NCI-H460 (cell line): ENCODE data around the gene ESAM. TPM values are rescaled to one million over a fixed set of nuclear protein-coding genes. Genes with fewer than 3 reads are reported as not detected.

Experiments
- DNase-seq: peaks from one replicate; pipeline ENCODE4 v3.0.0-alpha.2; 2016; ENCODE audit warnings: low read depth; ENCODE audit errors: extremely low read depth
- polyA plus RNA-seq: library from polyadenylated mRNA; depleted of rRNA; stranded (reverse); fragments of >200 nt; gene quantifications from 2 replicates; pipeline ENCODE4 v1.2.3, GENCODE V29; 2014; cell fraction: nucleus; rRNA removed
- total RNA-seq: library from RNA; depleted of rRNA; stranded (reverse); fragments of >200 nt; shearing (Covaris generic); gene quantifications from 2 replicates; pipeline ENCODE4 v1.2.3, GENCODE V29; 2014; rRNA removed

The ESAM gene
- total RNA-seq = 0.15 and 0.23 TPM in 2 replicates
- 0.17 TPM in 1 of 2 replicates, not detected in the other for polyA plus RNA-seq

DNA sequence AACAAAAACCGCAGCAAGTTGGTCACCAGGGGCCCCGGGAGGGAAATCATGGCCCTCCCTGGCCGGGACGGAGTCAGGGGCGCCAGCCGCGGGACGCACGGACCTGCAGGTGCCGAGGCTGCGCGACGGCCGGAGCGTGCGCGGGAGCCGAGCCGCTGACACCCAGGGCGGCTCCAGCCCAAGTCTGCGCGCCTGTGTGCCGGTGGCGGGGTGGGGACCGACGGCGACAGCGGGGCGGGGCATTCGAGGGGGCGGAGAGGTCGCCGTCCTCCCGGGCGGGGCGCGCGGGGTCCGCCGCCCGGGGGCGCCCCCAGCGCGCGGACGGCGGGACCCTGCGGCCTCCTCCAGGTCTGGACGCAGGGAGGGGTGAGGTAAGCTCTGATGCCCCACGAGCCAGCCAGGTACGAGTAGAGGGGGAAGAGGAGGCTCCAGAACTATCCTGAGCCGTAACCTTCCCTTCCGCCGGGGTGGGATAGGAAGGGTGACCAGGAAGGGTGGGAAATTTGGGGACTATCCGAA is at the start of gene ESAM:
ESAM (minus strand) TSS at position 186 of the 519 bp plus-strand sequence; CDS start at position 50, 136 bp downstream.
- DNase-seq = no peak

- no peak for DNase-seq
Observed at GRCh38 chr11:124811399-124812125, 49.5 kb upstream of the ESAM start.

GRCh38 chr11:124807660-124808270 is 45.7 kb upstream of the ESAM start:
- DNase-seq = no peak

DNA sequence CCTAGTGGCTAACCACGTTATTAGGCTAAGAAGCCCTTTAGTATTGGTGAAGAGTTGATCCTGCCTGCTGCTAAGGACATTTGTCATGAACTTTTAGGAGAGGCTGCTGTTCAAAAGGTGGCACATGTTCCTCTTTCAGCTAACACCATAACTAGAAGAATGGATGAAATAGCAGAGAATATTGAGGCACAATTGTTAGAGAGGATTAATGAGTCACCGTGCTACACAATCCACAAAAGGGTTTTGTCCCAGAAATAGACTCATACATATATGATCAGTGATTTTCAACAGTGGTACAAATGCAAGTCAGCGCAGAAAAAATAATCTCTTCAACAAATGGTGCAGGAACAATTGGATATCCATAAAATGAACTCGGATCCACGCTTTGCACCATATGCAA is 45.1 kb upstream of the ESAM start:
- DNase-seq = no peak

- no peak for DNase-seq
Observed at GRCh38 chr11:124804884-124805283, 42.8 kb upstream of the ESAM start.

GRCh38 chr11:124801636-124802312 is 39.7 kb upstream of the ESAM start:
- DNase-seq = no peak

- DNase-seq = no peak
Observed at GRCh38 chr11:124801014-124801413, 38.9 kb upstream of the ESAM start.

DNA sequence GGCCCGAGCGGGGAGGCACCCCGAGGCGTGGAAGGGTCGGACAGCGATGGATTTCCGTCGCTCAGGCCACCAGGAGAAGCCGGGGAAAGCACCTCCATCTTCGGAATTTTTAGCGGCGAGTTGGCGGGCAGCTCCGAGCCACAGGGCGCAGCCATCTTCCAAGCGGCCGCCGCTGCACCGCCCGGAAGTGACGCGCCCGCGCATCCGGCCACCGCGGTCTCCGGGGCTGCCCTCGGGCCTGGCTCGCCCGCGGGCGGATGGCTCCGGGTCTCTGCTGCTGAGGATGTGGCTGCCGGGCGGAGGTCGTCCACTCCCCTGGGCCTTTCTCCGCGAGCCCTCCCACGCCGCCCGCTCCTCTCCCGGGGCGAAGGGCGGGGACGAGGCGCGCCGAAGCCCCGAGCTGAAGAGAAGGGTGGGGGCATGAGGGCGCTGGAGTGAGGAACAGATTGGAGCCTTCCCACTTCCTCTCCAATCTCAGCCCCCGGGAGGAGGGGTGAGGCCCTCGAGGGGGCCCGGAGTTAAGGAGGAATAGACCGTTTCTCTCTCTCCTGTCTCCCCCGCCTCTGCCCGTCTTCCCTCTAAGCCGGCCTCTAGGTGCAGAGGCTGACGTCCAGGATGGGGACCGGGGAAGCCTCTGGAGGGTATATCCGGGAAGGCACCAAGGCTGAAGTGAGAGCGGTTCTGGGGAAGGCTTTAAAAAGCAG is 38.3 kb upstream of the ESAM start, which contains the start of gene MSANTD2:
MSANTD2 (minus strand) TSS at position 181 of the 704 bp plus-strand sequence; CDS start at position 155, 26 bp downstream.
- peak; percentile 36 for DNase-seq

- no peak for DNase-seq
Observed at GRCh38 chr11:124799348-124800225, 37.5 kb upstream of the ESAM start.

- no peak for DNase-seq
Observed at GRCh38 chr11:124798991-124799347, 36.9 kb upstream of the ESAM start.

- DNase-seq = no peak
Observed at GRCh38 chr11:124796312-124796711, 34.2 kb upstream of the ESAM start.

DNA sequence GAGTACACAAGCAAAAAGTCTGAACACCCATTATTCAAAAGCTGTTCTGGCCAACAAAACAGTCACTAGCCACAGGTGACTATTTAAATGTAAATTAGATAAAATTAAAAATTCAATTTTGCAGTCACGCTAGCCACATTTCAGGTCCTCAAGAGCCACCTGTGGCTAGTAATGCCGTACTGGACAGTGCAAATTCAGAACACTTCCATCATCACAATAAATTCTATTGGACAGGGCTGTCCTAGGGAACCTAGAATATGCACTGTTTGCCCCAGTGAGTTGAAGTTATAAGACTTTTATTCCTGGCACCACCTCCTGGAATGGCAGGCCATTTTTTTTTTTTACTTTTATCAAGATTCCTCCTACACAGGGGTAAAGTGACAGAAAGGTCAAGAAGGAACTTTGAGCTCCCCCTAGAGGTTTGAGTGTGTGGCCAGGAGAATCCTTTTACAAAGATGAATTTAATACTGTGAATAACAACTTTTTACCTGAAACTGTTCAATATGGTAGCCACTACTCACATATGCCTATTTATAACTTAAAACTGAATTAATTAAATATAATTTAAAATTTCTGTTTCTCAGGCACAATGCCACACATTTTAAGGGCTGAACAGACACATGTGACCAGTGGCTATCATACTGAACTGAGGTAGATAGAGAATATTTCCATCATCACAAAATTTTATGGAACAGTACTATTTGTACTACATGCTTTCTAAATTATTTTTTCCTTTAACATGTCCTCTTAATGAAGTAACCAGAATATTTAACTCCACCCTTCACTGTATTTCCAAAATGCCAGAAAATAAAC is 31.6 kb upstream of the ESAM start:
- DNase-seq = peak; percentile 37

- DNase-seq = no peak
Observed at GRCh38 chr11:124791626-124792341, 29.7 kb upstream of the ESAM start.

- no peak for DNase-seq
Observed at GRCh38 chr11:124788521-124788920, 26.4 kb upstream of the ESAM start.

DNA sequence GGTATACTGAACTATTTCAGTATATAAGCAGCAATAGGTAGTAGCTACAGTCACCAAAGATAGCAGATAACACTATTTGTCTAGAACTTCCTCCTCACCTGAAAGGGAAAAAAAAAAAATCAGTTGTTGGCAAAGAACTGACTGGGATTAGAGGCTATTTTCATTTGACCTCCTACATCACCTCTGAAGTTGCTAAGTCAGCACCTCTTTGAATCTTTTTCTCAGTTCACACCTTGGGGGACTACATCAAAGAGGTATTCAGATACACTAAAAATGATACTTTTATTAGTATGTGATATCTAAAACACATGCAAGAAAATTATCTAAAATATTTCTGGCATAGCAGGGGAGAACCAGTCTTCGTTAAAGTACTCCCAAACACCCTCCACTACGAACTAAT is 22.0 kb upstream of the ESAM start:
- DNase-seq = no peak

GRCh38 chr11:124783002-124783401 is 20.9 kb upstream of the ESAM start:
- DNase-seq = no peak

DNA sequence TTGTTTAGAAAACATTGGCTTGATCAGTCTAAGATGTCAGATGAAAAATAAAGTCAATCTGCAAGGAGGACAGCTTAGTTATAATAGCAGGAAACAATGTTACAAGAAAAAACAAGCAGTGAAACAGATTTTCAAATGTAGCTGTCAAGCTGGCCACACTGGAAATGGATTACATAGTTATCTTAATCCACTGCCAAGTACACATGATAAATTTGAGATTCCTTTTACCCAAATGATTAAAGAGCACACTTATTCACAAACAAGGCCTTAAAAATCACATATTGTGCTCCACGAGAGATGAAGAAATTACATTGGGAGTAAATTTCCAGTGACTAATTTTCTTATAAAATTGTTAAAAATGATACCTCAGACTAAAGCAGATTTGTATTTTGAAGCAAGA is 17.5 kb upstream of the ESAM start:
- no peak for DNase-seq

- no peak for DNase-seq
Observed at GRCh38 chr11:124778281-124778680, 16.2 kb upstream of the ESAM start.
